ENCODE measurements around the gene EID3.

EID3 gene

DNA sequence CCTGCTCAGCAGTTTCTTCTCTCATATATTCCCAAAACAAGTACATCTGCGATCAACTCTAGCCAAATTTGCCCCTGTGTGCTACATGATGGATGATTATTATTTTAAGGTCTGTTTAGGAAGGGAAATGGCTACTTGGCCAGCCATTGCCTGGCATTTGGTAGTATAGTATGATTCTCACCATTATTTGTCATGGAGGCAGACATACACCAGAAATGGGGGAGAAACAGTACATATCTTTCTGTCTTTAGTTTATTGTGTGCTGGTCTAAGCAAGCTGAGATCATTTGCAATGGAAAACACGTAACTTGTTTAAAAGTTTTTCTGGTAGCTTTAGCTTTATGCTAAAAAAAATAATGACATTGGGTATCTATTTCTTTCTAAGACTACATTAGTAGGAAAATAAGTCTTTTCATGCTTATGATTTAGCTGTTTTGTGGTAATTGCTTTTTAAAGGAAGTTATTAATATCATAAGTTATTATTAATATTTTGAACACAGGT, 45.5 kb downstream of the EID3 start:
- Histone ChIP-seq H4K20me1 (ENCODE audit: insufficient read depth) (no peaks in the 10 kb centered on the region), H3K4me3 (IDR thresholded peaks at IDR 0.05; ENCODE audit: insufficient read depth, low read depth, low read length) (no peak overlapping the region), H3K36me3 (ENCODE audit: insufficient read depth) (no peaks in the 10 kb centered on the region), H3K4me1 (ENCODE audit: low read depth, poor library complexity, severe bottlenecking) (peaks cover 3% of the 10 kb centered on the region), H3K27me3 (ENCODE audit: insufficient read depth, low read depth) (no peaks in the 10 kb centered on the region), H2AFZ (ENCODE audit: low read depth) (no peak overlapping the region), H3K27ac (no peak overlapping the region), H3K9ac (no peak overlapping the region), H3K4me2 (no peak overlapping the region), H3K79me2 (ENCODE audit: insufficient read depth, low read depth) (no peaks in the 10 kb centered on the region)
- TF ChIP-seq, protein P1, sequence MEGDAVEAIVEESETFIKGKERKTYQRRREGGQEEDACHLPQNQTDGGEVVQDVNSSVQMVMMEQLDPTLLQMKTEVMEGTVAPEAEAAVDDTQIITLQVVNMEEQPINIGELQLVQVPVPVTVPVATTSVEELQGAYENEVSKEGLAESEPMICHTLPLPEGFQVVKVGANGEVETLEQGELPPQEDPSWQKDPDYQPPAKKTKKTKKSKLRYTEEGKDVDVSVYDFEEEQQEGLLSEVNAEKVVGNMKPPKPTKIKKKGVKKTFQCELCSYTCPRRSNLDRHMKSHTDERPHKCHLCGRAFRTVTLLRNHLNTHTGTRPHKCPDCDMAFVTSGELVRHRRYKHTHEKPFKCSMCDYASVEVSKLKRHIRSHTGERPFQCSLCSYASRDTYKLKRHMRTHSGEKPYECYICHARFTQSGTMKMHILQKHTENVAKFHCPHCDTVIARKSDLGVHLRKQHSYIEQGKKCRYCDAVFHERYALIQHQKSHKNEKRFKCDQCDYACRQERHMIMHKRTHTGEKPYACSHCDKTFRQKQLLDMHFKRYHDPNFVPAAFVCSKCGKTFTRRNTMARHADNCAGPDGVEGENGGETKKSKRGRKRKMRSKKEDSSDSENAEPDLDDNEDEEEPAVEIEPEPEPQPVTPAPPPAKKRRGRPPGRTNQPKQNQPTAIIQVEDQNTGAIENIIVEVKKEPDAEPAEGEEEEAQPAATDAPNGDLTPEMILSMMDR (conservative IDR thresholded peaks at IDR 0.05; ENCODE audit: low read depth, low read length): no peak

- Histone ChIP-seq H2AFZ (ENCODE audit: low read depth) (no peak overlapping the region), H3K36me3 (ENCODE audit: insufficient read depth) (no peaks in the 10 kb centered on the region), H3K4me2 (no peak overlapping the region), H4K20me1 (ENCODE audit: insufficient read depth) (no peaks in the 10 kb centered on the region), H3K79me2 (ENCODE audit: insufficient read depth, low read depth) (no peaks in the 10 kb centered on the region), H3K27me3 (ENCODE audit: insufficient read depth, low read depth) (no peaks in the 10 kb centered on the region), H3K27ac (no peak overlapping the region), H3K4me3 (IDR thresholded peaks at IDR 0.05; ENCODE audit: insufficient read depth, low read depth, low read length) (no peak overlapping the region), H3K9ac (no peak overlapping the region), H3K4me1 (ENCODE audit: low read depth, poor library complexity, severe bottlenecking) (peaks cover 3% of the 10 kb centered on the region)
- TF ChIP-seq, protein P1 (conservative IDR thresholded peaks at IDR 0.05; ENCODE audit: low read depth, low read length): no peak
Measured at GRCh38 chr12:104350211-104351056, 46.9 kb downstream of the EID3 start.

GRCh38 chr12:104351057-104351983, 47.8 kb downstream of the EID3 start:
- Histone ChIP-seq H3K4me1 (ENCODE audit: low read depth, poor library complexity, severe bottlenecking) (peaks cover 3% of the 10 kb centered on the region), H3K4me3 (IDR thresholded peaks at IDR 0.05; ENCODE audit: insufficient read depth, low read depth, low read length) (no peak overlapping the region), H3K4me2 (no peak overlapping the region), H3K36me3 (ENCODE audit: insufficient read depth) (no peaks in the 10 kb centered on the region), H3K27ac (no peak overlapping the region), H3K9ac (no peak overlapping the region), H2AFZ (ENCODE audit: low read depth) (no peak overlapping the region), H4K20me1 (ENCODE audit: insufficient read depth) (no peaks in the 10 kb centered on the region), H3K27me3 (ENCODE audit: insufficient read depth, low read depth) (no peaks in the 10 kb centered on the region), H3K79me2 (ENCODE audit: insufficient read depth, low read depth) (no peaks in the 10 kb centered on the region)
- TF ChIP-seq, protein P1 (conservative IDR thresholded peaks at IDR 0.05; ENCODE audit: low read depth, low read length): no peak

DNA sequence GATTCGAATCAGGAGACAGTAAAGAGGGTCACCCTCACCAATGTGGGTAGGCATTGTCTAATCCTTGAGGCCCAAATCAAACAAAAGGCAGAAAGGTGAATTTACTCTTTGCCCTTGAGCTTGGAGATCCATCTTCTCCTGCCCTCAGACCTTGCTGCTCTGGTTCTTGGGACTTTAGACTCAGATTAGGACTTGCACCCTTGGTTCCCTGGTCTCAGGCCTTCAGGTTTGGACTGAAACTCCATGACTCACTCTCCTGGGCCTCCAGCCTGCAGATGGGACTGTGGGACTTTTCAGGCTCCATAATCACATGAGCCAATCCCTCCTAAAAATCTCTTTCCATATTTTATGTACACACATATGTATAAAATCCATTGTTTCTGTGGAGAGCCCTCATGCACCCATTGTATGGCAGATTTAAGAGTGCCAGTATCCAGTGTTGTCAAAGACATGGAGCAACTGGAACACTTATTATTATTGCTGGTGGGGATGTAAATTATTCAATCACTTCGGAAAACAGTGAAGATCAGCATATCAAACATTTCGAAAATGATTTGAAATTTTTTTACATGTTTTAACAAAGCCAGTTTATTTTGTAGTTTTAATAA, 48.7 kb downstream of the EID3 start:
- H3K4me2 ChIP-seq: no peak overlapping the region
- H3K27me3 ChIP-seq (ENCODE audit: insufficient read depth, low read depth): no peaks in the 10 kb centered on the region
- no peak overlapping the region for H3K9ac ChIP-seq
- no peaks in the 10 kb centered on the region for H3K79me2 ChIP-seq (ENCODE audit: insufficient read depth, low read depth)
- H3K36me3 ChIP-seq (ENCODE audit: insufficient read depth): no peaks in the 10 kb centered on the region
- no peaks in the 10 kb centered on the region for H3K4me1 ChIP-seq (ENCODE audit: low read depth, poor library complexity, severe bottlenecking)
- no peaks in the 10 kb centered on the region for H4K20me1 ChIP-seq (ENCODE audit: insufficient read depth)
- TF ChIP-seq, protein P1 (conservative IDR thresholded peaks at IDR 0.05; ENCODE audit: low read depth, low read length): no peak
- no peak overlapping the region for H3K4me3 ChIP-seq (IDR thresholded peaks at IDR 0.05; ENCODE audit: insufficient read depth, low read depth, low read length)
- H3K27ac ChIP-seq: no peak overlapping the region
- H2AFZ ChIP-seq (ENCODE audit: low read depth): no peak overlapping the region

Data from KMS-11 (cell line).